Epidermal melanocyte (primary cell): Measurements from ENCODE around the gene FOXM1.

ENCODE experiments used
- DNase-seq: peaks from one replicate; pipeline ENCODE4 v3.0.0; 2011; ENCODE audit warnings: low spot score; ENCODE audit not compliant: insufficient read length

The FOXM1 gene

GRCh38 chr12:2842948-2843347 is 34.0 kb downstream of the FOXM1 start:
- no peak for DNase-seq

GRCh38 chr12:2841056-2841650 is 35.8 kb downstream of the FOXM1 start:
- no peak for DNase-seq

- no peak for DNase-seq
Observed at GRCh38 chr12:2836574-2836973, 40.4 kb downstream of the FOXM1 start.

GRCh38 chr12:2835691-2836403 is 41.1 kb downstream of the FOXM1 start:
- no peak for DNase-seq

GRCh38 chr12:2834581-2835491 is 42.1 kb downstream of the FOXM1 start, which contains the start of gene NRIP2:
Gene NRIP2 (minus strand): TSS chr12:2835035. CDS start chr12:2834983, 52 bp downstream.
- peak; percentile 22 for DNase-seq

GRCh38 chr12:2833810-2834209 is 43.2 kb downstream of the FOXM1 start:
- DNase-seq = no peak

GRCh38 chr12:2833327-2833726 is 43.6 kb downstream of the FOXM1 start:
- no peak for DNase-seq

GRCh38 chr12:2832550-2833127 is 44.3 kb downstream of the FOXM1 start:
- no peak for DNase-seq

- DNase-seq = no peak
Observed at GRCh38 chr12:2829275-2829674, 47.7 kb downstream of the FOXM1 start.

GRCh38 chr12:2826721-2827515 is 50.1 kb downstream of the FOXM1 start:
- no peak for DNase-seq

GRCh38 chr12:2826036-2826435 is 50.9 kb downstream of the FOXM1 start:
- no peak for DNase-seq

- DNase-seq = no peak
Observed at GRCh38 chr12:2825132-2825531, 51.8 kb downstream of the FOXM1 start.

GRCh38 chr12:2824541-2824940 is 52.4 kb downstream of the FOXM1 start:
- no peak for DNase-seq

- no peak for DNase-seq
Observed at GRCh38 chr12:2823483-2823882, 53.5 kb downstream of the FOXM1 start.

- DNase-seq = no peak
Observed at GRCh38 chr12:2820432-2820831, 56.5 kb downstream of the FOXM1 start.

- no peak for DNase-seq
Observed at GRCh38 chr12:2819810-2820209, 57.2 kb downstream of the FOXM1 start.

- DNase-seq = peak; percentile 63
Observed at GRCh38 chr12:2813214-2814185, 63.5 kb downstream of the FOXM1 start.

GRCh38 chr12:2812290-2813213 is 64.4 kb downstream of the FOXM1 start, which contains the start of gene ITFG2:
Gene ITFG2 (plus strand): TSS chr12:2812668. CDS start chr12:2812761, 93 bp downstream.
- peak; percentile 93 for DNase-seq
